Stimulated activated CD4-positive, alpha-beta T cell treated with anti-CD3 and anti-CD28 coated beads, TNF-alpha, amount 100 ng/mL, for 4 hours (primary cell): ENCODE results near the gene S1PR3.

Experiments
- DNase-seq, 3 experiments: peaks; one replicate each; pipeline ENCODE4 v3.0.0-alpha.2; 2020; ENCODE audit warnings: low read depth in 3 of 3

The S1PR3 gene

DNA sequence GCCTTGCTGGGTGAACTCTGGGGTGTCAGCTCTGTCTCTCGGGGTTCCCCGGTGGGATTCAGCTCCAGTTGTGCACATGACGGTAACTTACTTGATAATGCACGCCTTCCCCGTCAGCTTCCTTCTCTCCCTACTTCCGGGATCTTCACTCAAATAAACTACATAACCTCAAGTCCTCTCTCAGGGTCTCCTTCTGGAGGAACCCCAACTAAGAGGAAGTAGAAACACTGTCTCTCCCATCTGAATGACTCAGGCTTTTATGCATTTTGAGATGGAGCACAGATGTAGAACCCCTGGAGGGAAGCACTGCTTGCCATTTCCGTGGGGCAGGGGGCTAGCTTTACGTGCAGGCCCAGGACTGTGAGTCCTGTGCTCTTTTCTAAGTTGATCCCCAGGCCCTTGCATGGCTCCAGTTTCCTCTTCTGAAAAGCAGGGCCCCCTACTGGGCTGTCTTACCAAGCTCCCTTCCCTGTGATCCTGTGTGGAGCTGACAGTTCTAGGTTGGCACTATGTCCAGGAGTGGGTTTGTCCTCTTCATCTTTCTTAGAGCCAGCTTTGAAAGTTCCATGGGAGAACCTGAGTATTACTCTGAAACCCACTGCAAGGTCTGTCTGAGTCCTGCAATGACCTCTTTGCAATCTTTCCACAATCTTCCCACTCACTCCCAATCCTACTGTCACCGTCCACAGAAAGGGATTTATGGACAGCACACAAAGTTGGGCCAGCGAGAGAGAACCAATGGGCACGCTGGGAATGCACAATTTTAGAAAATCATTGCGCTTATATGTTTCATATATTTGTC lies 17.7 kb downstream of the S1PR3 start:
- DNase-seq = no peak

GRCh38 chr9:89009546-89009840 lies 18.2 kb downstream of the S1PR3 start:
- no peak for DNase-seq

- DNase-seq = no peak
Measured at GRCh38 chr9:89010056-89010455, 18.8 kb downstream of the S1PR3 start.

- no peak for DNase-seq
Measured at GRCh38 chr9:89010526-89011111, 19.4 kb downstream of the S1PR3 start.

DNA sequence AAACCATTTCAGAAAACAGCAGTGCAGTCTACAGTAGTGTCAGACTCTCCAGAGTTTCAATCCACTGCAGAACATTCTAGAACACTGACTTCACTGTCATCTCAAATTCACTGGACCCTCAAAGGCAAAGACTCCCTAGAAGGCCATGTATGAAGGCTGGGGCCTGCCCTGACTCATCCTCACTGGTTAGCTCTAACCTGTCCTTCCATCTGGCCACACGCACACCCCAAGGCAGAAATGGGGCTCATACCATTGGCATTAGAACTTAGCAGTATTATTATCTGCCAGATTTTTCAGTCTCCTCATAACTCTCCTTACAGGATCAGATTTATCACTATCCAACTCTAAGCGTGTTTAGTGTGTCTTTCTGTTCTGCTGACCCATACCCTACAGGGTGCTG lies 20.4 kb downstream of the S1PR3 start:
- no peak for DNase-seq

GRCh38 chr9:89012294-89013042 lies 21.2 kb downstream of the S1PR3 start:
- no peak for DNase-seq

- DNase-seq = no peak
Measured at GRCh38 chr9:89013660-89014059, 22.4 kb downstream of the S1PR3 start.

DNA sequence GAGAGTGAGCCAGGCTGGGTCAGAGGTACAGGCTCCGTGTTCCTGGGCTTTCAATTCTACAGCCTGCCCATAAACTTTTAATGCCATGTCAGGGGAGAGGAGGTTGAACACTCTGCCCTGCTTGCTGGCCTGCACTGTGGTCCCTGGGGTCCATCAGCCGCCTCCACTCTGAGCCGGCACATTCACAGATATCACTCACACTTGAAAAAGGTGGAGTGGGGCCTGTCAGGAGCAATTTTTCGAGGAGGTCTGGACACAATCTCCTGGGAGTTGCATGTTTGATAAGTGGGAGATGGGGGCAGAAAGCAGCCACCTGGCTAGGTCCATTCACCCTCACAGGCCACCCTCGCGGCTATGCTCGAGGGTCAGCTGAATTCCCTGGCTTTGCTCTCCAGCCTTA lies 22.9 kb downstream of the S1PR3 start:
- DNase-seq = no peak

- DNase-seq = no peak
Measured at GRCh38 chr9:89015336-89015735, 24.1 kb downstream of the S1PR3 start.

DNA sequence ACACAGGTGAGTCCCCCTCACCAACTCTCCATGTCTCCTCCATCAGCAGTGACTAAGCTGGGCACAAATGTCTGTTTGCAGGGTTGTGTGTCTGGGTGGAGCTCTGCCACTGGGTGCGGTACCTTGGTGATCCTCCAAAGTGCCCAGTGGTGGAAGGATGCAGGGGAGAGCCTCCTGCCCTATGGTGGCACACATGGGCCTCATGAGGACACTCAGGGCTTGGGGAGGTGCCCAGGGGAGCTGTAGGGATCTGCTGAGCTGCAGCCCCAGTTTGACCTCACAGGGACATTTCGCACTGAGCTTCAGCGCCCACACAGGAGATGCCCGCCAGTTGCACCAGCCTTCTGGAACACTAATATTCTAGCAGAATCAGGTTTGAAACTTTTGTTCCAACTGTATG lies 29.5 kb downstream of the S1PR3 start:
- no peak for DNase-seq

DNA sequence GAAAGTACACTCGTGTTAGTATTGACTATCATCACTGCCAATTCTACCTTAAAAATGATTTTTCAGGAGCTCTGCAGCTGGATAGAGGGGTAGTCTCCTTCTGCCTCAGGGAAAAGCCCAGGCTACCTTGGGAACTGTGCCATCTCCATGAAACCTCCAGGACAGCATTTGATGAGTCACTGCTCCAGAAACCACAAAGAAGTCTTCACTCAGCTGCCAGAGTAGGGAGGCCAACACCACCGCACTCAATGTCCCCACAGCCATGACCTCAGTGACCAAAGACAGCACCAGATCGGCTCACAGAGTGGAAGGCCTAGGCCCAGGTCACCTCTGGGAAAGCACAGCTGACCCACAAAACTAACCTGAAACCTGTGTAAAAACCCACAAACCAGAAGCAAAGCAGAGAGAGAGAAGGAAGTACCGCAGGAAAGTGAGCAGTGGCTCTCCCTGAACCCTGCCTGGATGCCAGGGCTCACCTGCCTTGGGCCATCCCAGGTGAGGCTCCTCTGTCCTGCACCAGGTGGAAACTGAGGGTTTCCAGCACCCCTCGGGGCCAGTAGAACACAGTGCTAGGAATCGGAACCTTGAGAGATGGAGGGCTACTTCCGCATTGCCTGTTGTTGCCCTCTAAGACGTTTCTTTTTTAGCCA lies 30.0 kb downstream of the S1PR3 start:
- no peak for DNase-seq

DNA sequence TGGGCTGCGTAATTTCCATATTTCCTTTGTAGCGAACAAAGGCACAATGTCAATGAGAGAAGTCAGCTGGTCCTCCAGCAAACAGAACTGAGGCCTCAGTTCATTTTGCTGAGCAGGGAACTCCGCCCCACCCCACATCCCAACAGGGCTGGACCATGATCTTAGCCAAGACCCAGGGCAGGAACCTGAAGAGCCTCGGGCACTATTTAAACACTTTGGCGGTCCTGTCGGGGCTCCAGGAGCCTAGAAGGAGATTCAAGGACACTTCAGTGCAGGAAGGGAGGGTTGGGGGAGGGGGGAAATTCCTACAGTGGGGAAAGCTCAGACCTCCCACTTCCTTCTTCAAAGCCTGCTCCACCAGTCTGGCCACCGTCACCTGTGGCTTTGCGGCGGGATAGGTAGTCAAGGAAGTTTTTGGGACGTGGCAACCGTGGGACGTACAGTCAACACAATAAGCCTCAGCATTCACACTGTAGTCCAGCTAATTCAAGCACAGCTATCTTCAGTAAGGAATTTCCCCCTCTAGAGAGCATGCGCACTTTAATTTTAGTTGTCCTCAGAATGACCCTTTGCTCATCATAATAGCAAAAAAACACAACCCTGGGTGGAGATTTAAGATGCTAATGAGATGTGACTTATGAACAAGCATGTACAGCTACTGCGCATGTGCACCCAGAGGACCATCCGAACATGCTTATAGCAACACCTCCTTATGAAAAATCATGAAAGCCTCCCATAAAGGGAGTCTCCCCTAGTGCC lies 30.9 kb downstream of the S1PR3 start:
- DNase-seq = no peak

DNA sequence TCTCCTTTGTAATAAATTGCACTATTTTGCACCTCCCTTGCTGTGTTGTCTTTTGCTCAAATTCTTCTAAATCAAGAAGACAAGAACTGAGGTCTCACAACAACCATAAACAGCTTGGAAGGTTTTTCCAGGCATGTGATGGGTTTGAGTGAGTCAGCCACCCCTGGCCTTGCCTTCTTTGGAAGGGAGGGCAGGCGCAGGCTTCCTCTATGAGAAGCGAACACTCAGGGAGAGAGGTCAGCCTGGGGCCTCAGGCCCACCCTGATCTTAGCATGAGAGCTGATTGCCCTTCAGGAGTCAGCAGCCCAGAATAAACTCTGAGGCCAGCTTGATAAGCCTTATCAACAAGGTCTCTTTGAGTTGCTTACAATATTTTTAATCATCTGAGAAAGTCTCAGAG lies 31.6 kb downstream of the S1PR3 start:
- DNase-seq = no peak

GRCh38 chr9:89023740-89024139 lies 32.5 kb downstream of the S1PR3 start:
- no peak for DNase-seq

DNA sequence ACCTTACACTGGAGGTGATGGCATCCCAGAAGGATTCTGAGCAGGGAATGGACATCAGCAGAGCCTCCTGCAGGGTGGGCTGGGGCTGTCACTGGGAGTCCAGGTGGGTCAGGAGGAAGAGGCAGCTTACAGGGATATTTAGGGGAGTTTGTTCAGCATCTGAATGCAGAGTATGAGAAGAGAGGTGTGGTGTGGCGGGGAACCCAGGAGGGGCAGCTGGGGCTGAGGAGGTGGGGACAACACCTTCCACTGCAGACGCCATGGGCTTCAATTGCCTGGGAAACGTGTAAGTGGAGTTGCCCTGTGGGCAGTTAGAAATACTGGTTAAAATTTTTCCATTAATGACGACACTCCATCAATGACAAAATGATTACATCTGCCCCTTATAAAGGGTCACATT lies 33.5 kb downstream of the S1PR3 start:
- DNase-seq = no peak

GRCh38 chr9:89025553-89025952 lies 34.3 kb downstream of the S1PR3 start:
- no peak for DNase-seq

DNA sequence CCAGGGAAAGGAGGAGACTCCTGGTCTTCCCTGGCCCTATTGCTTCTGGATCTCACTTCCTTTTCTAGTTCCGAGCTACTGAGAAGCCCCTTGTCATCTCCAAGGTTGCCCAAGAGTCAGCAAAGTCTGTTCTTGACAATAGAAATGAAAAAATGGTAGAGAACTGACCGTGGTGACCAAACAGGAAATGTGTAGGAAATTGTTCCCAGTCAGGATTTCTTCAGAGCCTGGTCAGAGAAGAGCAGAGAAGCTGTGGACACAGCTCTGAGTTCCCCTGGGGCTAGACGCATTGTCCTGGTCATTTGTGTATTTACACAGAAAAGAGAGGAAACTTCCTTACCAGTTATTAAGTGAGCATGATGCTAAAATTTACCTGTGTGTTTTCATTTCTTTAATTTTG lies 35.6 kb downstream of the S1PR3 start:
- DNase-seq = no peak

GRCh38 chr9:89029788-89030187 lies 38.5 kb downstream of the S1PR3 start:
- DNase-seq = no peak

GRCh38 chr9:89032173-89032572 lies 40.9 kb downstream of the S1PR3 start:
- DNase-seq = no peak

DNA sequence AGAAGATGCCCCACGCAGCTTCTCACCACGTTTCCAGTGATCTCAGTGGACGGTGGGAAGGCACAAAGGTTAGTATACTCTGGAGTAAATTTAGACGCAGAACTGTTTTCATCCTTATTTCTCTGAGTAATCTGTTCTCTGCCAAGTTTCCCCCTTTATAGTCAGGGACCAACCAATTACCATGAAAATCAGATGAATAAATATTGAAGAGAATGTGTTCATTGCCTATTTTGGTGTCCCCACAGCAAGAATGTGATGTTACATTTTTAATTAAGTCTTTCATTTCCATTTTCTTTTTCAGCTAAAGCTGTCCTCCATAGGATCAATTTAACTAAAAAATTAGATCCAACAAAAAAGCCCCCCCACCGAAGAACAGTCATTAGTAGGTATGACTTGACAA lies 41.4 kb downstream of the S1PR3 start:
- no peak for DNase-seq

DNA sequence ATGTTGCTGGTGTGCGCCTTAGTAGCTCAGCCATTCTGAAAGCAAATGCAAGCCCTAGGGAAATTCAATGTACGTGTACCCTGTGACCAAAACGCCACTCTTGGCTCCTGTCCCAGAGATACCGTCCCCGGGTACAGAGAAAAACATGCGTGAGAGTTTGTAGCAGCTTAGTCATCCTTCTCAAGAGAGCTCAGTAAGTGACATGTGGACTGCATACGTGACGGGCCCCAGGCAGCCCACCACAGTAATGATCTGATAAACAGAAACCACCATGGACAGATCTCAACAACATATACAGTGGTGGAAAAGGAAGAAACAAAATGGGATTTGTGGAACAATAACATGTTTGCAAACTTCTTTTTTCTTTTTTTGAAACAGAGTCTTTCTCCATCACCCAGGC lies 45.1 kb downstream of the S1PR3 start:
- DNase-seq = no peak

GRCh38 chr9:89036891-89037290 lies 45.6 kb downstream of the S1PR3 start:
- DNase-seq = no peak
